T-cell (primary cell): ENCODE data around the gene FLYWCH1. TPM values are rescaled to one million over a fixed set of nuclear protein-coding genes. Genes with fewer than 3 reads are reported as not detected.

Experiments used
- ATAC-seq, 4 experiments: fragments of 200-7000 bp in 3 of 4; fragments of 150-1000 bp in 1 of 4; cut with Tn5 transposase; replicated peaks in 1 of 4; 1 replicate in 3 of 4; 2 replicates in 1 of 4; pipeline ENCODE4 v1.10.0; 2021; ENCODE audit warnings: moderate library complexity in 3 of 4, mild to moderate bottlenecking in 2 of 4, moderate number of reproducible peaks in 1 of 4
- CTCF ChIA-PET, 2 donors: fragments of 300-600 bp; sonication (Branson Sonifier 250); formaldehyde crosslinking; loops; one replicate each; lab custom pipeline; 2022; ENCODE audit warnings: antibody characterized with exemption in 2 of 2; lab: Charles Lee
- POLR2A ChIA-PET, 2 donors: fragments of 300-600 bp; sonication (Branson Sonifier 250); formaldehyde crosslinking; loops; one replicate each; lab custom pipeline; 2022; ENCODE audit warnings: antibody characterized with exemption in 2 of 2; lab: Charles Lee
- DNase-seq, 35 experiments: peaks; one replicate each; pipeline versions ENCODE4 v3.0.0 to v3.0.0-alpha.2; 2013 to 2023
- H3K27ac ChIP-seq: one replicate; pipeline ENCODE4 v1.5.1; 2013; ENCODE audit warnings: low read length
- H3K27me3 ChIP-seq, 2 experiments: replicated peaks in 1 of 2; 1 replicate in 1 of 2; 2 replicates in 1 of 2; pipeline versions ENCODE4 v1.6.1 to v1.7.0; 2013; ENCODE audit warnings: low read length in 1 of 2, mixed read lengths in 1 of 2; ENCODE audit not compliant: control insufficient read depth in 2 of 2, insufficient read depth in 2 of 2; ENCODE audit errors: extremely low read depth in 1 of 2
- H3K36me3 ChIP-seq, 2 donors: 1 replicate in 1 of 2; 2 replicates in 1 of 2; pipeline versions ENCODE4 v1.6.1 to v1.7.0; 2013; ENCODE audit warnings: low read length in 1 of 2; ENCODE audit not compliant: control insufficient read depth in 2 of 2, insufficient read depth in 1 of 2; ENCODE audit errors: extremely low read depth in 1 of 2
- H3K4me1 ChIP-seq, 2 experiments: 1 replicate in 1 of 2; 2 replicates in 1 of 2; pipeline versions ENCODE4 v1.6.1 to v1.7.0; 2013; ENCODE audit warnings: low read length in 2 of 2, mixed read lengths in 1 of 2; ENCODE audit not compliant: insufficient read depth in 2 of 2, control insufficient read depth in 1 of 2; ENCODE audit errors: extremely low read depth in 1 of 2
- H3K4me3 ChIP-seq, 2 donors: 1 replicate in 1 of 2; 2 replicates in 1 of 2; pipeline versions ENCODE4 v1.5.1 to v1.7.0; 2013; ENCODE audit warnings: mild to moderate bottlenecking in 2 of 2, low read length in 1 of 2, moderate library complexity in 1 of 2; ENCODE audit not compliant: control insufficient read depth in 1 of 2; ENCODE audit errors: extremely low read depth in 1 of 2
- H3K9me3 ChIP-seq: 2 replicates; pipeline ENCODE4 v1.7.0; 2013
- H3K27ac Mint-ChIP-seq, 2 donors: one replicate each; pipeline ENCODE4 v1.8.0; 2020 to 2021; ENCODE audit warnings: mild to moderate bottlenecking in 2 of 2, mixed read lengths in 2 of 2
- H3K27me3 Mint-ChIP-seq, 2 donors: one replicate each; pipeline ENCODE4 v1.8.0; 2021 to 2022; ENCODE audit warnings: mixed read lengths in 2 of 2
- H3K36me3 Mint-ChIP-seq: one replicate; pipeline ENCODE4 v1.8.0; 2021; ENCODE audit warnings: mixed read lengths
- H3K4me1 Mint-ChIP-seq, 3 donors: one replicate each; pipeline ENCODE4 v1.8.0; 2020 to 2022; ENCODE audit warnings: mixed read lengths in 3 of 3, mild to moderate bottlenecking in 1 of 3
- H3K4me3 Mint-ChIP-seq, 3 donors: one replicate each; pipeline ENCODE4 v1.8.0; 2020 to 2022; ENCODE audit warnings: mild to moderate bottlenecking in 3 of 3, mixed read lengths in 3 of 3, moderate library complexity in 3 of 3
- H3K9me3 Mint-ChIP-seq, 3 donors: one replicate each; pipeline ENCODE4 v1.8.0; 2020 to 2022; ENCODE audit warnings: mixed read lengths in 3 of 3
- WGBS: methylation state at CpG from one replicate; pipeline ENCODE4 v1.1.5; 2013; ENCODE audit warnings: missing lambda C conversion rate; ENCODE audit not compliant: insufficient coverage; 5-methylcytosine and 5-hydroxymethylcytosine counted together
- total RNA-seq, 35 experiments: library from RNA in 6 of 35; stranded (reverse) in 6 of 35; fragments of 120-200 nt in 1 of 35; gene quantifications; one replicate each; pipeline versions ENCODE4 v1.2.1 to v1.2.4 and lab custom pipeline; 2013 to 2026

The FLYWCH1 gene
- total RNA-seq, 5 donors from 2014 or later (not counting 1 experiment from before 2014, with no cell fraction given), result 83.0 to 144 (median 106) TPM

GRCh38 chr16:2910441-2910969 lies 1.2 kb upstream of the FLYWCH1 start:
- Histone ChIP-seq H3K4me3 (no peak overlapping the region), H3K27ac (no peak overlapping the region), H3K9me3 (no peaks in the 10 kb centered on the region), H3K36me3 (peaks cover 4 to 8% of the 10 kb centered on the region in 2 donors), H3K4me1 (peaks cover 0 to 37% of the 10 kb centered on the region in 2 experiments), H3K27me3 (peaks cover 0 to 2% of the 10 kb centered on the region in 2 experiments)
- H3K4me3 Mint-ChIP-seq, result peak overlapping the region; percentile 82 to 90 (median 85)
- H3K36me3 Mint-ChIP-seq, result peaks cover 3% of the 10 kb centered on the region
- POLR2A ChIA-PET, result no interaction called here
- no peak overlapping the region for H3K27ac Mint-ChIP-seq
- CTCF ChIA-PET, result interaction anchor here in 1 of 2 donors (0.7 to 2.8 kb wide), 4 partner anchors 28 to 1520 kb away, joined by 3 to 10 read pairs (median 4); partner anchors contain the start of gene FLYWCH2
- ATAC-seq (no peak), DNase-seq (no peak)
- H3K9me3 Mint-ChIP-seq, result no peaks in the 10 kb centered on the region
- H3K27me3 Mint-ChIP-seq, result no peaks in the 10 kb centered on the region
- no CpG with 5 or more reads among the region's 5 CpGs for WGBS
- H3K4me1 Mint-ChIP-seq, result peaks cover 29 to 44% (median 34%) of the 10 kb centered on the region in 3 donors

DNA sequence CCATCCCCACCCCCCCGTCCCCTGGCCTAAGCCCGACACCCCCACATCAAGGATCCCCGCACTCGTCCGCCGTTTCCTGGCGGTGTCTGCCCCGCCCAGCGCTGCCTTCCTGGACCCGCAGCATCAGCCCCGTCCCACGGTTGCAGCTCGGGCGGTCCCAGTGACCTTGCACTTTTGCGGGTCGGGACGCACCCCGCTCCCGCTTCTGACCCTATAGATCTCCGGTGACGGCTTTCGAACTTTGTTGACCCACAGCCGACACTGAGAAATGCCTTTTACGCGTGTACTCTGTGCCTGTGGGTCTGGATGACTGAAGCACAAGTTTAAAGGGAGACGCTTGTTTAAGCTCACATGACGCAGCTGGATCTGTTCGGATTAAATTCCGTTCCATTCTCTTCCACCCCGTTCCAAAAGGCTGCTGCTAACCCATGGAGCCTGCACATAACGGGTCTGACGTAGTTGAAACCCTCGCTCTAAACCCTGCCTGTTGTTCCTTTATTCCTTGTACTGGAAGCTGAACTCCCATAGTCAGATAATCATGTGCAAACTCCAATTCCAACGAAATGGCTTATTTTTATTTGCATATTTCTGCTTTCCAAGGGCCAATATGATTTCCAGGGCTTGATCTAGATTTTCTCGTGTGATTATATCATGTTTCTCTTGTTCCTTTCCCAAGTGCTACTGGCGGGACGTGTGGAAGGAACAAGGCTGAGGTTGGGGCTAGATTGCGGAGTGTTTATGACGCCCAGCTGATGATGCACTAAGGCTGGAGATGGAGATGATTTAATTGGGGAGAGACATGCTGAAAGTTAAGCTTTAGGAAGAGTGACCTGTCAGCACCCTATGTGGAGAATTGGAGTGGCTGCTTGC lies 834 bp downstream of the FLYWCH1 start:
- WGBS, result 14% methylated on average over 35 of the region's 39 CpGs
- Histone ChIP-seq H3K4me3 (peak overlapping the region; percentile 69 to 77), H3K27me3 (peaks cover 0 to 2% of the 10 kb centered on the region in 2 experiments), H3K36me3 (peaks cover 10 to 11% of the 10 kb centered on the region in 2 donors), H3K9me3 (no peaks in the 10 kb centered on the region), H3K4me1 (peaks cover 0 to 22% of the 10 kb centered on the region in 2 experiments), H3K27ac (peak overlapping the region; percentile 52)
- no peaks in the 10 kb centered on the region for H3K9me3 Mint-ChIP-seq
- ChIA-PET POLR2A (interaction anchor here (0.5 to 0.6 kb wide), 2 partner anchors 26 to 1358 kb away, joined by 3 read pairs; no protein-coding TSS in a partner anchor), CTCF (interaction anchor here in 1 of 2 donors (1.5 to 2.8 kb wide), 4 partner anchors 14 to 44 kb away, joined by 5 to 15 read pairs (median 10); partner anchors contain the start of gene FLYWCH2)
- H3K4me1 Mint-ChIP-seq, result peaks cover 17 to 25% (median 20%) of the 10 kb centered on the region in 3 donors
- H3K27me3 Mint-ChIP-seq, result no peaks in the 10 kb centered on the region
- ATAC-seq (peak; percentile 24 to 39 (median 34)), DNase-seq (peak in 16 of 35 experiments; percentile 3 to 53 (median 18))
- H3K4me3 Mint-ChIP-seq, result peak overlapping the region; percentile 90 to 92 (median 90)
- H3K36me3 Mint-ChIP-seq, result peaks cover 4% of the 10 kb centered on the region
- peak overlapping the region; percentile 77 to 92 for H3K27ac Mint-ChIP-seq

GRCh38 chr16:2913603-2914002 lies 1.9 kb downstream of the FLYWCH1 start:
- Mint-ChIP-seq H3K27me3 (no peaks in the 10 kb centered on the region), H3K9me3 (no peaks in the 10 kb centered on the region), H3K27ac (peak overlapping the region in 1 of 2 donors; percentile 77), H3K4me3 (peak overlapping the region; percentile 90 to 92 (median 90)), H3K36me3 (peaks cover 5% of the 10 kb centered on the region), H3K4me1 (peaks cover 17 to 23% (median 20%) of the 10 kb centered on the region in 3 donors)
- Histone ChIP-seq H3K4me3 (no peak overlapping the region), H3K36me3 (peaks cover 10 to 13% of the 10 kb centered on the region in 2 donors), H3K4me1 (peaks cover 0 to 22% of the 10 kb centered on the region in 2 experiments), H3K9me3 (no peaks in the 10 kb centered on the region), H3K27ac (no peak overlapping the region), H3K27me3 (no peaks in the 10 kb centered on the region)
- WGBS, result 66% methylated on average over 3 of the region's 7 CpGs
- POLR2A ChIA-PET, result interaction anchor here in 1 of 2 donors (0.6 kb wide), 1 partner anchor 1357 kb away, joined by 3 read pairs; no protein-coding TSS in a partner anchor
- ATAC-seq (no peak), DNase-seq (no peak)
- CTCF ChIA-PET, result no interaction called here

DNA sequence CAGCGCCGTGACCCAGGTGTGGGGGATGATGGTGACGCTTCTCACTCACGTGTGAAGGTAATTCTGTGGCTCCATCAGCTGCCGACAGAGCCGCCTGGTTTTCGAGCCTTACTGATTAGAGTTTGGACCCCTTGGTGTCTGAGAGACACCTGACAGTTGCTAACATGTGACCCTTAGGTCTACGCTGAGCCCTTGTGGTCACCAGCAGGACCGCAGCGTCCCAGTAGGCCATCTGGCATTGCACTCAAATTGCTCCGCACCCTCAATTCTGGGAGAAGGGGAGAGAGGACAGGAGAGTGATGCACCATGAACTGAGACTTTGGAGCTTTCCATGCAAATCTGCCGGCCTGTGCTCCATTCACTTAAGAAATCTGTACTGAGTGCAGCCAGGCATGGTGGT lies 2.5 kb downstream of the FLYWCH1 start:
- H3K36me3 Mint-ChIP-seq, result peaks cover 5% of the 10 kb centered on the region
- H3K4me1 ChIP-seq, result peaks cover 0 to 22% of the 10 kb centered on the region in 2 experiments
- WGBS, result 88% methylated on average over 12 of the region's 12 CpGs
- H3K27ac Mint-ChIP-seq, result peak overlapping the region; percentile 13 to 52
- ChIA-PET POLR2A (no interaction called here), CTCF (no interaction called here)
- H3K4me3 Mint-ChIP-seq, result peak overlapping the region in 2 of 3 donors; percentile 10 to 25
- H3K4me1 Mint-ChIP-seq, result peaks cover 17 to 23% (median 20%) of the 10 kb centered on the region in 3 donors
- no peaks in the 10 kb centered on the region for H3K27me3 ChIP-seq
- ATAC-seq (no peak), DNase-seq (no peak)
- H3K27ac ChIP-seq, result no peak overlapping the region
- H3K36me3 ChIP-seq, result peaks cover 10 to 17% of the 10 kb centered on the region in 2 donors
- no peaks in the 10 kb centered on the region for H3K9me3 ChIP-seq
- no peak overlapping the region for H3K4me3 ChIP-seq
- no peaks in the 10 kb centered on the region for H3K9me3 Mint-ChIP-seq
- H3K27me3 Mint-ChIP-seq, result no peaks in the 10 kb centered on the region

DNA sequence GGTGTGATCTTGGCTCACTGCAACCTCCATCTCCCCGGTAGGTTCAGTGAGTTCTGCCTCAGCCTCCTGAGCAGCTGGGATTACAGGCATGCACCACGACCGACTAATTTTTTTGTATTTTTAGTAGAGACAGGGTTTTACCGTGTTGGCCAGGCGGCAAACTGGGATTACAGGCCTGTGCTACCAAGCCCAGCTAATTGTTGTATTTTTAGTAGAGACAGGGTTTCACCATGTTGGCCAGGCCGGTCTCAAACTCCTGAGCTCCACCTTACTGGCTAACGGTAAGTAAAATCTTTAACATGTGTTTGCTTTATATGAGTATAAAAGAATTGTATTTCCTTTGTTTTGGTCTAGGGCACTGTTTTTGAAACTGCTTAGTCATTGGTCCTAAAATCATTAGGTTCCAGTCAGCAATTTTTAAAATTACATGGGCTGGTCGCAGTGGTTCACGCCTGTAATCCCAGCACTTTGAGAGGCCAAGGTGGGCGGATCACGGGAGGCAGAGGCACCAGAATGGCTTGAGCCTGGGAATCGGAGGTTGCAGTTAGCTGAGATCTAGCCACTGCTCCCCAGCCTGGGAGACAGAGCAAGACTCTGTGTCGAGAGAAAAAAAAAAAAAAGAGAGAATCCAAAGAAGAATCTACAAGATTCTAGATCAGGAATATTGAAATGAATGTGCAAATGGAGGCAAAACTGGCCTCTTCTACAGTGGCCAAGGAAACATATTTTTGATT lies 3.6 kb downstream of the FLYWCH1 start:
- Mint-ChIP-seq H3K4me3 (no peak overlapping the region), H3K9me3 (no peaks in the 10 kb centered on the region), H3K27ac (peak overlapping the region; percentile 39 to 59), H3K27me3 (no peaks in the 10 kb centered on the region), H3K36me3 (peaks cover 10% of the 10 kb centered on the region), H3K4me1 (peaks cover 23 to 28% (median 25%) of the 10 kb centered on the region in 3 donors)
- ATAC-seq (no peak), DNase-seq (no peak)
- H3K9me3 ChIP-seq, result no peaks in the 10 kb centered on the region
- H3K27ac ChIP-seq, result no peak overlapping the region
- peaks cover 10 to 17% of the 10 kb centered on the region in 2 donors for H3K36me3 ChIP-seq
- peaks cover 0 to 24% of the 10 kb centered on the region in 2 experiments for H3K4me1 ChIP-seq
- 78% methylated on average over 8 of the region's 13 CpGs for WGBS
- CTCF ChIA-PET, result interaction anchor here in 1 of 2 donors (1.5 kb wide), 1 partner anchor 12 kb away, joined by 4 read pairs; no protein-coding TSS in a partner anchor
- H3K4me3 ChIP-seq, result no peak overlapping the region
- no peaks in the 10 kb centered on the region for H3K27me3 ChIP-seq
- POLR2A ChIA-PET, result no interaction called here
